ENCODE results near the gene ERI3. TPM values are rescaled to one million over a fixed set of nuclear protein-coding genes. Genes with fewer than 3 reads are reported as not detected.

Gene ERI3
- total RNA-seq, 1 donor from 2014 or later, result 96.1 TPM

DNA sequence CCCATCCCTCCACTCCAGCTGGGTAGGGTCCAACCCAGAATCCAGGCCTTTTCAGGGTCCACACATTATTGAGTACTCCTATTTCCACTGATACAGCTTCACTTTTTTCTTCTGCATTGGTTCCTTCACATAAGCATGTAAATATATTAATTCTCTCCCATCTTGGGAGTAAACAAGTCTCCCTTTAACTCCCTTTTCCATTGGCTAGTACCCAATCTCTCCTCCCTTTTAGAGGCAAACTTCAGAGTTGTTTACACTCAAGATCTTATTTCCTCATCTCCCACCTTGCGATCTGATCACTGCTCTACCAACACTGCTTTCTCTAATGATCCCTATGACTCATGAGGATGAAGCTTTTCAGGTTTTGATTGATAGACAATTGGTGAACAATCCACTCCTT lies 121.5 kb downstream of the ERI3 start:
- H3K27ac Mint-ChIP-seq, result no peak overlapping the region
- H3K4me1 Mint-ChIP-seq (ENCODE audit: low read depth), result peaks cover 21% of the 10 kb centered on the region
- H3K9me3 Mint-ChIP-seq (ENCODE audit: low read depth), result no peaks in the 10 kb centered on the region
- TF ChIP-seq, protein P1, sequence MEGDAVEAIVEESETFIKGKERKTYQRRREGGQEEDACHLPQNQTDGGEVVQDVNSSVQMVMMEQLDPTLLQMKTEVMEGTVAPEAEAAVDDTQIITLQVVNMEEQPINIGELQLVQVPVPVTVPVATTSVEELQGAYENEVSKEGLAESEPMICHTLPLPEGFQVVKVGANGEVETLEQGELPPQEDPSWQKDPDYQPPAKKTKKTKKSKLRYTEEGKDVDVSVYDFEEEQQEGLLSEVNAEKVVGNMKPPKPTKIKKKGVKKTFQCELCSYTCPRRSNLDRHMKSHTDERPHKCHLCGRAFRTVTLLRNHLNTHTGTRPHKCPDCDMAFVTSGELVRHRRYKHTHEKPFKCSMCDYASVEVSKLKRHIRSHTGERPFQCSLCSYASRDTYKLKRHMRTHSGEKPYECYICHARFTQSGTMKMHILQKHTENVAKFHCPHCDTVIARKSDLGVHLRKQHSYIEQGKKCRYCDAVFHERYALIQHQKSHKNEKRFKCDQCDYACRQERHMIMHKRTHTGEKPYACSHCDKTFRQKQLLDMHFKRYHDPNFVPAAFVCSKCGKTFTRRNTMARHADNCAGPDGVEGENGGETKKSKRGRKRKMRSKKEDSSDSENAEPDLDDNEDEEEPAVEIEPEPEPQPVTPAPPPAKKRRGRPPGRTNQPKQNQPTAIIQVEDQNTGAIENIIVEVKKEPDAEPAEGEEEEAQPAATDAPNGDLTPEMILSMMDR (IDR thresholded peaks at IDR 0.05; ENCODE audit: unreplicated experiment), result no peak
- no peak overlapping the region for H3K4me3 Mint-ChIP-seq (ENCODE audit: low read depth)
- H3K36me3 Mint-ChIP-seq (ENCODE audit: insufficient read depth), result peaks cover 18% of the 10 kb centered on the region
- H3K27me3 Mint-ChIP-seq, result no peaks in the 10 kb centered on the region
- no peak for DNase-seq (ENCODE audit: low spot score, unreplicated experiment)

DNA sequence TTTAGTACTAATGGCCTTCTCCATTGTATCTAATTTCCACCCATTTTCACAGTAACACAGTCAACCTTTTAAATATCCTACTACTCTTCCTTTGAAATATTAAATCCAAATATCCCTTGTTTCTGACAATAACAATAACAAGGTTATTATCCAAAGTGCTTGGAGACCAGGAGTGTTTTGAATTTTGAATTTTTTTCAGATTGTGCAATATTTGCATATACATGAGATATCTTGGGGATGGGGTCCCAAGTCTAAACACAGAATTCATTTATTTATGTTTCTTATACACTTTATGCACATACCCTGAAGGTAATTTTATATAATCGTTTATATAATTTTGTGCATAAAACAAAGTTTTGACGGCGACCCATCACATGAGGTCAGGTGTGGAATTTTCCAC lies 124.3 kb downstream of the ERI3 start:
- peaks cover 16% of the 10 kb centered on the region for H3K4me1 Mint-ChIP-seq (ENCODE audit: low read depth)

DNA sequence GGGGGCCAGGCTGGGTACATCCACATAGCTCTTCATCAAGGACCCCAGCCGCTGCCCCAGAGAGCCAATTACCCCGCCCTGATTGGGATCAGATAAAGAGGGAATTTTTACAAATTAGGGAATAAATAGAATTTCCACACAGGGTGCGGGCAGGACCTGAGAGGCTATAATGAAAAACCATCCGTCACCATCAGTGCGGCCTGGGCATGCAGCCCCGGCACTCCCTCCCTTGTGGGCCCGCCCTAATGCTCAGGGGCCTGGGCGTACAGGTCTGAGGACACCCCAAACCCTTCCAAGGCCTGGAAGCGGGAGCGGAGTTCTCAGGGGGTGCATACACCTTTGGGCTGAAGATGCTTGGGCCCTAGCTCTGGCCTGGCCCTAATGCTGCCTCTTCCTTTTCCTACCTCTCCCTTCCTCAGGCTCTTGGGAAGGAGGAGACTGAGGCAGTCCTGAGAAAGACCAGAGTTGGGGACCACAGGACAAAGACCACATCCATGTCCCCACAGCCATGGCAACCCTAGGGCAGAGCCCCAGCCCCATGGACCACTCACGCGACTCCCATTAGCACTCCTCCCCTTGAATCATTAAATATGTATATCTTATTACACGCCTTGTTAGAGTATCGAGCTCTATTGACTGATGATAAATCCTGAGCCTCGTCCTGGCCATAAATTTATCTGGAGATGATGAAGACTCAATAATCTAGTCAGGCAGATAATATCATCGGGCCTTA lies 125.5 kb downstream of the ERI3 start:
- no peak overlapping the region for H3K4me3 Mint-ChIP-seq (ENCODE audit: low read depth)
- peaks cover 30% of the 10 kb centered on the region for H3K36me3 Mint-ChIP-seq (ENCODE audit: insufficient read depth)
- DNase-seq (ENCODE audit: low spot score, unreplicated experiment), result no peak
- H3K9me3 Mint-ChIP-seq (ENCODE audit: low read depth), result peaks cover 11% of the 10 kb centered on the region
- H3K27ac Mint-ChIP-seq, result no peak overlapping the region
- TF ChIP-seq, protein P1 (IDR thresholded peaks at IDR 0.05; ENCODE audit: unreplicated experiment), result no peak
- no peaks in the 10 kb centered on the region for H3K27me3 Mint-ChIP-seq
- H3K4me1 Mint-ChIP-seq (ENCODE audit: low read depth), result peaks cover 12% of the 10 kb centered on the region

More for the DNA sequence above, 124.3 kb downstream of the ERI3 start:
- TF ChIP-seq, protein P1 (IDR thresholded peaks at IDR 0.05; ENCODE audit: unreplicated experiment), result no peak
- H3K27ac Mint-ChIP-seq, result no peak overlapping the region
- DNase-seq (ENCODE audit: low spot score, unreplicated experiment), result no peak
- peaks cover 27% of the 10 kb centered on the region for H3K36me3 Mint-ChIP-seq (ENCODE audit: insufficient read depth)
- peaks cover 10% of the 10 kb centered on the region for H3K9me3 Mint-ChIP-seq (ENCODE audit: low read depth)
- H3K27me3 Mint-ChIP-seq, result no peaks in the 10 kb centered on the region
- H3K4me3 Mint-ChIP-seq (ENCODE audit: low read depth), result no peak overlapping the region

DNA sequence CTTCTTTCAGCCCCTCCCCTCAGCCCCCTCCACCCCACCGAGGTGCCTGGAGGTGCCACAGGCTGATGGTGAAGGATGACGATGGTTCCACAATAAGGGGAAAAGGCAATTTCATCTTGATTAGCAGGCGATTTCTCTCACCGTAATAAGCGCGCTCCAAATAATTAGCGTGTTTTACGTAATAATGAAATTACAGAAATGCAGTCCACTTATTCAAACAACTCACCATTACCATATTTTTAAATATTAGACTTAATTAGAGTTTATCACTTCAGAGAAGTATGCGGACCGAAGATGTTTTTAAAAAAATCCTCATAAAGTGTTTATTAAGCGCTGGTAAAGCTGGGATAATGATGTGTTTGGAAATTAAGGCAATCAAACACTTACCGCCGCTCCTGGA lies 126.8 kb downstream of the ERI3 start:
- Mint-ChIP-seq H3K4me1 (ENCODE audit: low read depth) (peaks cover 4% of the 10 kb centered on the region), H3K36me3 (ENCODE audit: insufficient read depth) (peaks cover 30% of the 10 kb centered on the region), H3K9me3 (ENCODE audit: low read depth) (peaks cover 11% of the 10 kb centered on the region), H3K4me3 (ENCODE audit: low read depth) (no peak overlapping the region), H3K27ac (no peak overlapping the region), H3K27me3 (no peaks in the 10 kb centered on the region)
- TF ChIP-seq, protein P1 (IDR thresholded peaks at IDR 0.05; ENCODE audit: unreplicated experiment), result no peak
- no peak for DNase-seq (ENCODE audit: low spot score, unreplicated experiment)

DNA sequence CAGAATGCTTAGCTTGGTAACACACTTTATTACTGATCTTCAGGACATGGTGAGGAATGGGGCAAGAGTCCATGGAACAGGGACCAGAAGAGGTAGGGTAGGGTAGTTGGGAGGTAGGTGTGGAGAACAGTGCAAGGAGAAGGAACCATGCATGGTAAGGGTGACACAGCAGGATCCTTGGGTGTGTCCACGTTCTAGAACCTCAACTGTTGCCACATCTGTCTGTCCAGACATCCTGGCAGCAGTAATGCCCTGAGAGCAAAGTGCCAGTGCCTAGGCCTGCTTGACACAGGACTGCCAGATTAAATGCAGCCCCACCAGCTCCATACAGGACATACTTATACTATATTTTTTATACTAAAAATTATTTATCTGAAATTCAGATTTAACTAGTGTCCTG lies 127.8 kb downstream of the ERI3 start:
- H3K36me3 Mint-ChIP-seq (ENCODE audit: insufficient read depth), result peaks cover 27% of the 10 kb centered on the region
- H3K4me1 Mint-ChIP-seq (ENCODE audit: low read depth), result no peaks in the 10 kb centered on the region
- H3K4me3 Mint-ChIP-seq (ENCODE audit: low read depth), result no peak overlapping the region
- TF ChIP-seq, protein P1 (IDR thresholded peaks at IDR 0.05; ENCODE audit: unreplicated experiment), result no peak
- H3K27ac Mint-ChIP-seq, result no peak overlapping the region
- no peak for DNase-seq (ENCODE audit: low spot score, unreplicated experiment)
- H3K27me3 Mint-ChIP-seq, result no peaks in the 10 kb centered on the region
- peaks cover 11% of the 10 kb centered on the region for H3K9me3 Mint-ChIP-seq (ENCODE audit: low read depth)

All from progenitor cell of endocrine pancreas (in vitro differentiated cells).